ENCODE results near the gene TMED1.
A peak's percentile ranks its signal among the peaks of the same experiment; 100 is the strongest.
"Not testable (repeated sequence)": the region's sequence is repeated elsewhere in the genome, so short reads cannot be mapped to it uniquely, and the experiment has no call there.

TMED1 gene

GRCh38 chr19:10835754-10836478, at the start of gene TMED1:
TSS of gene TMED1 (minus strand) at chr19:10836212. CDS start at chr19:10836191, 21 bp downstream.
- DNase-seq (ENCODE audit: low read depth): peak; percentile 99

GRCh38 chr19:10885201-10886169, 49.5 kb upstream of the TMED1 start:
- no peak for DNase-seq (ENCODE audit: low read depth)

- DNase-seq (ENCODE audit: low read depth): no peak
These were observed 48.3 kb upstream of the TMED1 start for GRCh38 chr19:10884274-10884673.

- no peak for DNase-seq (ENCODE audit: low read depth)
These were observed 46.1 kb upstream of the TMED1 start for GRCh38 chr19:10882108-10882457.

- DNase-seq (ENCODE audit: low read depth): no peak
These were observed 45.5 kb upstream of the TMED1 start for GRCh38 chr19:10881403-10882107.

GRCh38 chr19:10878253-10878652, 42.2 kb upstream of the TMED1 start:
- DNase-seq (ENCODE audit: low read depth): no peak

- not testable (repeated sequence) for DNase-seq (ENCODE audit: low read depth)
These were observed 41.6 kb upstream of the TMED1 start for GRCh38 chr19:10877608-10878007.

GRCh38 chr19:10876459-10877240, 40.6 kb upstream of the TMED1 start:
- no peak for DNase-seq (ENCODE audit: low read depth)

- DNase-seq (ENCODE audit: low read depth): no peak
These were observed 38.0 kb upstream of the TMED1 start for GRCh38 chr19:10874024-10874423.

- no peak for DNase-seq (ENCODE audit: low read depth)
These were observed 36.6 kb upstream of the TMED1 start for GRCh38 chr19:10872546-10873107.

- DNase-seq (ENCODE audit: low read depth): no peak
These were observed 35.9 kb upstream of the TMED1 start for GRCh38 chr19:10871711-10872545.

- peak; percentile 92 for DNase-seq (ENCODE audit: low read depth)
These were observed 35.1 kb upstream of the TMED1 start, which contains the start of gene CARM1 for GRCh38 chr19:10870955-10871603. TSS of gene CARM1 (plus strand) at chr19:10871553. CDS start at chr19:10871703, 150 bp downstream.

- DNase-seq (ENCODE audit: low read depth): no peak
These were observed 34.5 kb upstream of the TMED1 start for GRCh38 chr19:10870501-10870954.

- not testable (repeated sequence) for DNase-seq (ENCODE audit: low read depth)
These were observed 33.9 kb upstream of the TMED1 start for GRCh38 chr19:10869872-10870311.

GRCh38 chr19:10868872-10869547, 33.0 kb upstream of the TMED1 start:
- DNase-seq (ENCODE audit: low read depth): no peak

- no peak for DNase-seq (ENCODE audit: low read depth)
These were observed 30.5 kb upstream of the TMED1 start for GRCh38 chr19:10866495-10866894.

- no peak for DNase-seq (ENCODE audit: low read depth)
These were observed 28.5 kb upstream of the TMED1 start for GRCh38 chr19:10864538-10864899.

GRCh38 chr19:10863107-10863717, 27.2 kb upstream of the TMED1 start:
- no peak for DNase-seq (ENCODE audit: low read depth)

Measured in CMK (cell line).